Peyer's patch (tissue), 4 donors: Measurements from ENCODE around the gene ZNF646. TPM values are rescaled to one million over a fixed set of nuclear protein-coding genes. Genes with fewer than 3 reads are reported as not detected.

Experiments used
- DNase-seq, 3 donors: peaks; one replicate each; pipeline ENCODE4 v3.0.0-alpha.2; 2017 to 2019
- H3K27ac ChIP-seq, 4 donors: fragments of 200-600 bp; sonication (generic); one replicate each; pipeline ENCODE4 v1.5.1; 2016 to 2019
- H3K27me3 ChIP-seq, 2 donors: fragments of 200-600 bp; sonication (generic); one replicate each; pipeline ENCODE4 v1.5.1; 2019
- H3K36me3 ChIP-seq, 3 donors: fragments of 200-600 bp; sonication (generic); one replicate each; pipeline ENCODE4 v1.5.1; 2016 to 2019
- H3K4me1 ChIP-seq, 4 donors: fragments of 200-600 bp; sonication (generic); one replicate each; pipeline ENCODE4 v1.5.1; 2016 to 2019
- H3K4me3 ChIP-seq, 4 donors: fragments of 200-600 bp; sonication (generic); 1 replicate in 3 of 4; 2 replicates in 1 of 4; pipeline ENCODE4 v1.5.1; 2016 to 2019; ENCODE audit warnings: mild to moderate bottlenecking in 1 of 4
- H3K9me3 ChIP-seq, 4 donors: fragments of 200-600 bp; sonication (generic); one replicate each; pipeline ENCODE4 v1.5.1; 2016 to 2019; ENCODE audit warnings: mild to moderate bottlenecking in 1 of 4
- CTCF ChIP-seq, 6 experiments: fragments of 450-650 bp in 4 of 6; fragments of 200-600 bp in 2 of 6; sonication (generic) in 1 of 6; IDR thresholded peaks; one replicate each; pipeline ENCODE4 v1.5.1; 2017 to 2019; ENCODE audit warnings: antibody characterized with exemption in 6 of 6, mild to moderate bottlenecking in 3 of 6, moderate library complexity in 1 of 6
- POLR2A ChIP-seq, 2 donors: fragments of 450-650 bp; IDR thresholded peaks; one replicate each; pipeline ENCODE4 v1.5.1; 2017; ENCODE audit warnings: antibody characterized with exemption in 2 of 2, mild to moderate bottlenecking in 2 of 2, moderate library complexity in 2 of 2
- total RNA-seq, 4 donors: library from RNA; depleted of rRNA; stranded (reverse); fragments of >200 nt; gene quantifications; one replicate each; pipeline ENCODE4 v1.1.0, GENCODE V29; 2016

The ZNF646 gene
- total RNA-seq, 4 donors from 2014 or later = 11.6 to 42.1 (median 29.8) TPM

- peak overlapping the region; percentile 91 to 98 (median 96) for H3K27ac ChIP-seq
- TF ChIP-seq CTCF (IDR thresholded peaks at IDR 0.05) = no peak
- TF ChIP-seq POLR2A (IDR thresholded peaks at IDR 0.05) = peak; percentile 79 to 91
- H3K36me3 ChIP-seq = peaks cover 0 to 23% (median 0%) of the 10 kb centered on the region in 3 donors
- no peaks in the 10 kb centered on the region for H3K27me3 ChIP-seq
- peak; percentile 95 to 97 (median 96) for DNase-seq
- no peaks in the 10 kb centered on the region for H3K9me3 ChIP-seq
- H3K4me1 ChIP-seq = peaks cover 0 to 21% (median 0%) of the 10 kb centered on the region in 4 donors
- peak overlapping the region; percentile 69 to 93 (median 92) for H3K4me3 ChIP-seq
Observed at GRCh38 chr16:31033709-31034492, 40.3 kb upstream of the ZNF646 start.

- H3K9me3 ChIP-seq = no peaks in the 10 kb centered on the region
- peaks cover 0 to 21% (median 0%) of the 10 kb centered on the region in 4 donors for H3K4me1 ChIP-seq
- no peak overlapping the region for H3K4me3 ChIP-seq
- no peak for DNase-seq
- H3K36me3 ChIP-seq = peaks cover 0 to 47% (median 0%) of the 10 kb centered on the region in 3 donors
- H3K27ac ChIP-seq = no peak overlapping the region
- no peak for TF ChIP-seq CTCF (IDR thresholded peaks at IDR 0.05)
- TF ChIP-seq POLR2A (IDR thresholded peaks at IDR 0.05) = no peak
- no peaks in the 10 kb centered on the region for H3K27me3 ChIP-seq
Observed at GRCh38 chr16:31036691-31037090, 37.5 kb upstream of the ZNF646 start.

GRCh38 chr16:31038993-31039392 lies 35.2 kb upstream of the ZNF646 start:
- Histone ChIP-seq H3K36me3 (peaks cover 0 to 47% (median 2%) of the 10 kb centered on the region in 3 donors), H3K4me3 (no peak overlapping the region)

GRCh38 chr16:31042866-31043265 lies 31.4 kb upstream of the ZNF646 start:
- no peaks in the 10 kb centered on the region for H3K27me3 ChIP-seq
- peaks cover 0 to 34% (median 2%) of the 10 kb centered on the region in 3 donors for H3K36me3 ChIP-seq
- DNase-seq = no peak
- TF ChIP-seq POLR2A (IDR thresholded peaks at IDR 0.05) (no peak), CTCF (IDR thresholded peaks at IDR 0.05) (no peak)
- no peaks in the 10 kb centered on the region for H3K9me3 ChIP-seq
- H3K4me1 ChIP-seq = peaks cover 0 to 13% (median 0%) of the 10 kb centered on the region in 4 donors
- no peak overlapping the region for H3K4me3 ChIP-seq
- peak overlapping the region in 1 of 4 donors; percentile 43 for H3K27ac ChIP-seq

More at GRCh38 chr16:31038993-31039392, 35.2 kb upstream of the ZNF646 start:
- no peaks in the 10 kb centered on the region for H3K27me3 ChIP-seq
- TF ChIP-seq POLR2A (IDR thresholded peaks at IDR 0.05) (no peak), CTCF (IDR thresholded peaks at IDR 0.05) (no peak)
- DNase-seq = no peak
- no peaks in the 10 kb centered on the region for H3K9me3 ChIP-seq
- peaks cover 0 to 27% (median 0%) of the 10 kb centered on the region in 4 donors for H3K4me1 ChIP-seq
- H3K27ac ChIP-seq = no peak overlapping the region

GRCh38 chr16:31043352-31043751 lies 30.9 kb upstream of the ZNF646 start:
- Histone ChIP-seq H3K9me3 (no peaks in the 10 kb centered on the region), H3K27ac (peak overlapping the region in 2 of 4 donors; percentile 22 to 43), H3K27me3 (no peaks in the 10 kb centered on the region), H3K36me3 (peaks cover 0 to 29% (median 2%) of the 10 kb centered on the region in 3 donors), H3K4me3 (no peak overlapping the region), H3K4me1 (peaks cover 0 to 13% (median 0%) of the 10 kb centered on the region in 4 donors)
- no peak for DNase-seq
- TF ChIP-seq POLR2A (IDR thresholded peaks at IDR 0.05) = no peak
- no peak for TF ChIP-seq CTCF (IDR thresholded peaks at IDR 0.05)
